SHP77 treated with DMSO at 0.1 percent for 48 hours (cell line): ENCODE results near the gene G6PD.
"Not testable (repeated sequence)": the region's sequence is repeated elsewhere in the genome, so short reads cannot be mapped to it uniquely, and the experiment has no call there.

ENCODE experiments used
- DNase-seq: peaks from one replicate; lab custom pipeline; 2025; lab: John Stamatoyannopoulos, UW

Gene G6PD

DNA sequence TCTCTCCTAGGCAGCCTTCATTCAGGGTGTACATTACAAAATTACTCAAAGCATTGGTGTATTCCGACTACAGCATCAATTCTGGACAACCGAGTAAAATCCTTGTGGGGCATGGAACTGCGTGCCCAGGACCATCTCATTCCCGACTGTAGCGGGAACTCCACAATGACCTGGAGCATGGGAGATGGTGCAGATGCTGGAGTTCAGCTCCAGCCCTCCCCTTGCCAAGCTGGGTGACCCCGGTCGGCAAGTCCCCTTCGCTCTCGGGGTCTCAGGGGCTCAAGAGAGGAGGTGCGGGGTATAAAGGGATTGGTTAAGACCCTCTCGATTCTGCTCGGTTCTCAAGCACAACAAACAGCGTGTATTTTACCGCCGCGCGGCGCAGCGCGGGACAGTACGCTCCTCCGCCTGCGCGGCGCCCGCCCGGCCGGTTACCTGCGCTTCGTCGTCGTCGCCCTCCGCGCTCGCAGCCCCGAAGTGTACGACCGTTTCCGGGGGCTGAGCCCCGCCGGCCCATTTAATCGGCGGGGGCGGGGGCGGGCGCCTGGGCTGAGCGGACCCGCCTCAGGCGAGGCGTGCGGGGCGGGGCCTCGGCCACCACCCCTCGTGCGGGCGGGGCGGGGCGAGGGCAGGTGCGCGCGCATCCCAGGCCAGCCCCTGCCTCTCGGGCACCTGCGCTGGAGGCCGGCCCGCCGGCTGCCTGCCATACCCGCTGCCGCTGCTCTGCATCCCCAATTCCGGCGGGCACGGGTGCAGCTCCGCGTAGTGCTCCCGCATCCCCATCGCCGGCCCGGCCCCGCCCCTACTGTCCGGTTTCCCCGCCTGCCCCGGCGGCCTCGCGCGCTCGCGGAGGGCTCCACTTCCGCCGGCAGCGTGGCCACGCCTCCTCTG lies at the start of gene G6PD:
TSS of gene G6PD (minus strand) at position 493 of the 891 bp plus-strand sequence. CDS start 691 bp downstream, outside the sequence.
- peak; percentile 4 for DNase-seq

DNA sequence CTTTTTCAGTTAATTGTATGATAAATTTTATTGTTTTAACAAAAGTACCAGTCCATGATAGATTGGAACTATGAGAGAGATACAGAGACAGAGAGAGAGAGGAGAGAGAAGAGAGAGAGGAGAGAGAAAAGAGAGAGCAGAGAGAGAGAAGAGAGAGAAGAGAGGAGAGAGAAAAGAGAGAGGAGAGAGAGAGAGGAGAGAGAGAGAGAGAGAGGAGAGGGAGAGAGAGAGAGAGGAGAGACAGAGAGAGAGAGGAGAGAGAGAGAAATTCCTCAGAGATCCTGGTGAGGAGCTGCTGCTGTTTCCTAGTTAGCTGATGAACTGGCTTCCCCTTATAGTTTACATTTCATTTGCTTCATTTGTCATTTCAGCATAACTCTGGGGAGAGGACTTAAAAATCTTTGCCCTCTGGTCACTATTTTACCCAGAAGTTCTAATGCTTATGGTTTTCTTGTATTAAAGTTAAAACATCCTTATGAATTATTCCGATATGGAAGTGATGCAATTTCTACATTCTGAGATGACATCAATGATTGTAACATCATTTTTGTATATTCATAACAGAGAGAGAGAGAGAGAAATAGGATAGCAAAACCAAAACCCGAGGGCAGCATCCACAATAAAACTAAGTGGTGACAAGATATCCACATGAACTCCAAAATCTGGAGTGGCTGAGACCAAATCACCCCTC lies 49.1 kb upstream of the G6PD start:
- no peak for DNase-seq

DNA sequence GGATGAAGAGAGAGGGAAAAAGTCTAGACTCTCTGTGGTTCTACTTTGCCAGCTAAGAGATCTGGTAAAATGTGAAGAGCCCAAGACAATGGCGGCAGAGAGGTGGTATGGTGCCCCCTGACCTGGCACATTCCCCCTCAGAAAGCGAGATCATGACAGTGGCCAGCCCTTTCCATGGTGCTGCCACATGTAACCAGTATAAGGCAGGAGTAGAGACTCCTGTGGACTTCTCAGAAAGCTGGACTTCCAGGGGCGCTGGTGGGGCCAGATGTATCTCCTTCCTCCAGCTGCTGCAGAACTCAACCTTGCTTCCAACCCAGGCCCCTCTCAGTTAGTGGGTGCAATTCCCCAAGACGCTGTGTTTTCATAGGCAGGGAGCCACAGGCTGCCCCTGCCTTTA lies 47.8 kb upstream of the G6PD start:
- no peak for DNase-seq

DNA sequence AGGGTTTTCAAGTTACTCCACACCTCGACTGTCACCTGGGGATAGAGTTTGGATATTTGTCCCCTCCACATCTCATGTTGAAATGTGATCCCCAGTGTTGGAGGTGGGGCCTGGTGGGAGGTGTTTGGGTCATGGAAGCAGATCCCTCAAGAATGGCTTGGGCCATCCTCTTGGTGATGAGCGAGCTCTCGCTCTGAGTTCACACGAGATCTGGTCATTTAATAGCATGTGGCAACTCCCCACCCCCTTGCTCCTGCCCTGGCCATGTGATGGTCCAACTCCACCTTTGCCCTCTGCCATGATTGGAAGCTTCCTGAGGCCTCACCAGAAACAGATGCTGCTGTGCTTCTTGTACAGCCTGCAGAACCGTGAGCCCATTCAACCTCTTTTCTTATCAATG lies 46.6 kb upstream of the G6PD start:
- no peak for DNase-seq

DNA sequence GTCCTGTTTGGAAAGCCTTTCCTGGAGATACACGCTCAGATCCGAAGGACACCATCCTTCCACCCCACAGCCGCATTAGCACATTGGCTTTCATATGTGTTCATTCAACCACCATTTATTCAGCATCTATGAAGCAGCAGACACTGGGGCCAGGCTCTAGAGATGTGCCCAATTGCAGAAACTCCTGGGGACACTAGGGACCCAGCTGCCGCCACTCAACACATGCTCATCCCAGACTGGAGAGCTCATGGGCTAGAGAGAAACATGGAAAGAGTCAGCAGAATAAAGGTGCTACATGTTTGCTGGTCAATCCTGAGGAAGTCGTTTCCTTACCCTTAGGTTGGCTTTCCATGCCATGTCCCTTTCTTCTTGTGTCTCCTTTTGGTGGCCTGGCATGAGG lies 45.9 kb upstream of the G6PD start:
- DNase-seq, result no peak

DNA sequence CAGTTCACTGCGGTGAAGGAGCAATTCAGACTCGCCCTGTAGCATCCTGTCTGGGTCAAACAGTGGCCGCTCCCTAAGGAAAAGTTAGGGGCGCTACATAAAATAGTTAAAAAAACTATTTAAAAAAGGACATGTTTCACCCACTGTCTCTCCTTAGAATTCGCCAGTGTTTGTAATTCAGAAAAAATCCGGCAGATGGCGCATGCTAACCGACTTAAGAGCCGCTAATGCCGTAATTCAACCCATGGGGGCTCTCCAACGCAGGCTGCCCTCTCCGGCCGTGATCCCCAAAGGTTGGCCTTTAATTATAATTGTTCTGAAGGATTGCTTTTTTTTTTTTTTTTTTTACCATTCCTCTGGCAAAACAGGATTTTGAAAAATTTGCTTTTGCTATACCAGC lies 43.8 kb upstream of the G6PD start:
- DNase-seq, result not testable (repeated sequence)

DNA sequence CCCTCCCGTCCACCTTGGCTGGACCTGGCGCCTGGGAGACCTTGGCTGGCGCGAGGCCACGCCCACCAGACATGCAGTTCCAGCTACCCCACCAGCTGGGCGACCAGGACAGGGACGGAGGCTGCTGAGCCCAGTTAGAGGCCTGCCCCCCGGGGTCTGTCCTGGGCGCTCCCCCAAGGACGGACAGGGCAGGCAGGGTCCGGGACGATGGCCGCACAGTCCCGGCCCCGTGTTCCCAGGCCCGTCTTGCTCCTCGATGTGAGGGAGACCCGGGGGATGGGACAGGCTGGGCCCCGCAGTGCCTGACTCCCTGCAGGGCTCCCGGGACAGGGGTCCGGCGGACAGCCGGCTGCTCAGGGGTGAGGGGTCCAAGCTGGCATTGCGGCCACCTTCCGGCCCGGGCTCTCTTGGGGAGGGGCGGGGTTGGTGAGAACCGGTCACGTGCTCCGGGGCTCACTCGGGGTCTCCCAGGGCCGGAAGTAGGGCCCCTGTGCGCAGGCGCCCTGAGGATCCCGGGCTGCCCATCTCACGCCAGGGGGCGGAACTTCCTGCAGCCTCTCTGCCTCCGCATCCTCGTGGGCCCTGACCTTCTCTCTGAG lies 38.0 kb upstream of the G6PD start, which contains the start of gene CTAG1A:
TSS of gene CTAG1A (plus strand) at position 549 of the 599 bp plus-strand sequence. CDS start 74 bp downstream, outside the sequence.
- DNase-seq, result not testable (repeated sequence)

DNA sequence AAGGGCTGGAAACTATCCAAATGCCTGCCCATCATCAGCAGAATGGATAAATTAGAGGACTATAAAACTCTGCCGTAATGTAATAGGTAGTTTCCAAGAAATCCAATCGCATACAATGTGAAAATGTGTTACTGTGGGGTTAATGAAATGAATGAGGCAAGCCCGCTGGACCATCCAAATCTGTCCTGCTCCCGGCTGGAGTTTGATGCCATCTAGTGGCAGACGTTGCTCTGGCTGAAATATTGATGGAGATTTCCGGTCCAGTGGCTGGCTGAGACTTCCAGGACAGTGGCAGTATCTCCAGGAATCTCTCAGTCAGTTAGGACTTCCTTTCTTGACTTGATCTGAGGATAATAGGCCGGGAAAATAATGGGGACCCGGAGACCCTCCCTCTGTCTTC lies 36.3 kb upstream of the G6PD start:
- not testable (repeated sequence) for DNase-seq

DNA sequence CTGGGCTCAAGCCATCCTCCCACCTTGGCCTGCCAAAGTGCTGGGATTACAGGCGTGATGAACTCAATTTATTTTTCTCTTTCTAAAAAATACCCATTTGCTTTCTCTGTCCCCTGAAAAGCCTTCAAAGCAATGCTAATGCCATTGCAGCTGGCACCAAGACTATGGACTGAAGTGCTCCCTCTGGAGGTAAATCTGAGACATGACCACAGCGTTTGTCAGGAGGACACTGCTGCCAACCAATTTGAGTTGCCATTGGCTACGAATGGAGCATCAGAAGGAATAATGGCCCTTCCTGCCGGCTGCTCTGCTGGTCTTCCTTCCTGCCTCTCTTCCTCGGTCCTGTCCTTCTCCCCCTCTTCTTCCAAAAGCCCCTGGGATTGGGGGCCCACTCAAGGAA lies 28.4 kb upstream of the G6PD start:
- not testable (repeated sequence) for DNase-seq

DNA sequence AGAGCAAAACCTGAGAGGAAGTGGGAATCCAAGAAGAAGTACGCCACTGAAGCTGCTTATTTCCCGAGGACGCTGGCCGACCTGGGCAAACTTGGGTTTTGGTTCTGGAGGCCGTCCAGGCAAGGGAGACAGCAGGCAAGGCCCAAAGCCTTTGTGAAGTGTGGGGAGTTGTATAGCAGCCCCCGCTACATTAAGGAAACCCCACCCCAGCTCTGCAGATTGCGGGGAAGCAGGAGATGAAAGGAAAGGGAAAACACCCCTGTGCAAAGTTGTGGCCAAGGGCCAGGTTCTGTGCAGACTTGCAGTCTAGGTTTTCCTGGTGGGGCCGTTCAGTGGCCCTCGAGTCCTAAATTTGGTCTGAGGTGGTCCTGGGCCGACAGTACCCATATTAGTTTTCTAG lies 26.4 kb upstream of the G6PD start:
- DNase-seq, result not testable (repeated sequence)

DNA sequence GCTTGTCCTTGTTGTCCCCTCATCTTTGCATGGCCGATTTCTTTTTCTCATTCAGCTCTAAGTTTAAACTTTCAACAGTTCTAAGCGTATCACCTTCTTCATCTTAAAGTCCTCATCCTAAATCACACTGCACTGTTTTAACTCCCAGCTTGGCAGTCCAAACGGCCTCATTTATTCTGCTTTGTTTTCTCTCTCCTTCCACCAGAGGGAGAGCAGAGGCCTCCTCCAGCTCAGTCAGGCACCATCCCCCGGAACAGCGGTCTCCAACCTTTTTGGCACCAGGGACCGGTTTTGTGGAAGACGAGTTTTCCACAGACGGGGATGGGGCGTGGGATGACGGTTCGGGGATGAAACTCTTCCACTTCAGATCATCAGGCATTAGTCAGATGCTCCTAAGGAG lies 23.7 kb upstream of the G6PD start:
- not testable (repeated sequence) for DNase-seq

DNA sequence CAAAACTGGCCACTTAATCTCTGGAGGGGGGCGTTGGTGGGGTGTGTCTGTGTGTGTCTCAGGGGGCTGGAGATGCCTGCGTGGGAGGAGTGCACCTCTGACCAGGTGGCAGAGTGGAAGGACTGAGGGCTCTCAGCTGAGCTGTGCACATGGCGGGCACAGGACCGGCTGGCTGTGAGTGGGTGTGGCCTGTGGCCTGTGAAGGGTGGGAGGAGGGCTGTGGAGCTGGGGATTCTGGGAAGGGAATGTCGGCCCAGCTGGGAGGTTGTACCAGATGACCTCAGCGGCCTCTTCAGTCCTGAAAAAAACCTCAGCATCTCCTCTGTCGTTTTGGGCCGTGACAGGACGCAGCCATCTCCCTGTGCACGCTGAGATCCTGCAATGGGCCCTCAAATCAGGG lies 15.6 kb upstream of the G6PD start:
- DNase-seq, result not testable (repeated sequence)

DNA sequence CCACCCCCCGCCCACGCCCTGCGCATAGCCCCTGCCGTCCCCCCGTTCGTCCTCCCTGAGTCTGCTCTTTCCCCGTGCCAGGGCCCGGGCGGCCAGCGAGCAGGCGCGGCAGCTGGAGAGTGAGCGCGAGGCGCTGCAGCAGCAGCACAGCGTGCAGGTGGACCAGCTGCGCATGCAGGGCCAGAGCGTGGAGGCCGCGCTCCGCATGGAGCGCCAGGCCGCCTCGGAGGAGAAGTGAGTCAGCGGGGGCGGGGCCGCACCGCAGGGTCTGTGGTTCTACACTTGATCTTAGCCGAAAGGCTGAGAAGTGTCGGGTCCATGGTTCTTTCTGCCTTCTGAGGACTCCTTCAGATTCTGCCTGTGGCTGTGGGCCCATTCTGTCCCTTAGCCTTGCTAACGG lies 13.7 kb upstream of the G6PD start:
- DNase-seq, result not testable (repeated sequence)

DNA sequence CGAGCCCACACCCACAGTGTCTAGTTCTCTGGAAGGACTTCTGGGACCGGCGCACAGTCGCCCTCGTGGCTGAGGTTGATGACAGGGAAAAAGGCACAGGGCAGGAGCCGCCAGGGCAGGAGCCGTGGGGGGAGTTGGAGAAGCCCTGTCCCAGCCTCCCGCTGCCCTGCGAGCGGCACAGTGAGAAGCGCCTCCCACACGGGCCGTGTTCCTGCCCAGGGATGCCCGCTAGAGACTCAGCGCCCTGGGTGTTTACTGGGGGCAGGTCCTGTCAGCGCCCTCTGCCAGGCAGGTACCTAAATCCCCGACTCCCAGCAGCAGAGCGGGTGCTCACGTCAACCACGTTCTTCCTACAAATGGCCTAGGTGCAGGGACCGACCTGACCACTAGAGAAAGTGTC lies 12.2 kb upstream of the G6PD start:
- DNase-seq, result not testable (repeated sequence)

DNA sequence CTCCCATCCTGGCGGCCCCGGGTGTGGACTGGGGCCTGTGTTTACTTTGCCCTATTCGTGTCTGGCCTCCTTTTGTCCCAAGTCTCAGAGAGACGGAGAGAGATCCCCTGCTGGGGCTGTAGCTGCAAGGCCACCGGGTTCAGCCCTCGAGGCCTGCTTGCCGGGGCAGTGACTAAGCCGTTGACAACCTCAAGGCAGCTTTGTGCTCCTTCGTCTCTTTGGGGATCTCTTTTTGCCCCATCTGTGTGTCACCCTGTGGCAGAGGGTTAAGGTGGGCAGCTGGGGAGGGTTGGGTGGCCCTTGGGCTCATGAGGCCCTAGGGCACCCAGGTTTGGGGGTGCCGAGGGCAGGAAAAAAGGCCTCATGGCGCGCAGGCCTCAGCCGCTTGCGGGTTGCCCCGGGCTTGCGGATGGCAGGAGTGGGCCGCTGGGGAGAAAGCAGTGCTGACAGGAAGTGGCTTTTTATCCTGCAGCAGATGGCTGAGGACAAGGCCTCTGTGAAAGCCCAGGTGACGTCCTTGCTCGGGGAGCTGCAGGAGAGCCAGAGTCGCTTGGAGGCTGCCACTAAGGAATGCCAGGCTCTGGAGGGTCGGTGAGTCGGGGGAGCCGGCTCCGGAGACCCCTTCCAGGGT lies 11.5 kb upstream of the G6PD start:
- not testable (repeated sequence) for DNase-seq

DNA sequence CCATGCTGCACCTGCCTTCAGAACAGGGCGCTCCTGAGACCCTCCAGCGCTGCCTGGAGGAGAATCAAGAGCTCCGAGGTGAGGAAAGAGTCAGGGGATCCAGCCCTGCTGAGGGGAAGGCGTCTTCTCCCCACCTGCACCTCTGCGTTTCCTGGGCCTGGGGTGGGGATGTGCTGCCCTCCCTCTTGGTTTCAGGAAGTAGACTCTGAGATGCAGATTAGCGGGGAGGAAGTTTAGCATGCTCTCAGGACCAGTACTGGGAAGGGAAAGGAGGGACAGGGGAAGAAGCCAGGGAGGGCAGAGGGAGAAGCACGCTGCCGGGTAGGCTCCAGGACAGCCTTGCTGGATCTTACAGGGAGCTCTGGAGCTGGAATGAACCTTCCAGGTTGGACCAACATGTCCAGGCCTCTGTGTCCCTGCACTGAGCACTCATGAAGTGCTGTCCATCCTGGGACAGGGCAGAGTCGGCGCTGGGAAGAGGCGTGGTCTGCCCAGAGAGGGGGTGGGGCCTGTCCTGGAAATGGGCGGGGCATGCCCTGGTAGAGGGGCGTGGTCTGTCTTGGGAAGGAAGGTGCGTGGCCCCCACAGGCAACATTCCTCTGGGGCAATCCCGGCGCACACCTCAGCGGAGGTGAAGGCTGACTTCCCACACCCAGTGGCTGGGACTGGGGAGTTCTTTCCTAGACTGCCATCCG lies 5.6 kb upstream of the G6PD start:
- DNase-seq, result not testable (repeated sequence)

DNA sequence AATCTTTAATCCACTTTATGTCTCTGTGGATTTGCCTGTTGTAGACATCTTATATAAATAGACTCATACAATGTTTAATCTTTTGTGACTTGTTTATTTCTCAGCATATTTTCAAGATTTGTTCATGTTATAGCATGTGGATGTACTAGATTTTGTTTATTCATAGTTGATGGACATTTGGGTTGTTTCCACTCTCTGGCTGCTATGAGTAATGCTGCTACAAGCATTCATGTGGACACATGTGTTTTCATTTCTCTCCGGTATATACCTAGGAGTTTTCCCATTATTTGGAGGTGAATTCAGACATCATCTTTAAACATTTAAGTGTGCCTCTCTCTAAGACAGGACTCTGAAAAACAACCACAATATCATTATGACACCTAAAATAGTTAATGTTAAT lies 3.1 kb upstream of the G6PD start:
- DNase-seq, result no peak

DNA sequence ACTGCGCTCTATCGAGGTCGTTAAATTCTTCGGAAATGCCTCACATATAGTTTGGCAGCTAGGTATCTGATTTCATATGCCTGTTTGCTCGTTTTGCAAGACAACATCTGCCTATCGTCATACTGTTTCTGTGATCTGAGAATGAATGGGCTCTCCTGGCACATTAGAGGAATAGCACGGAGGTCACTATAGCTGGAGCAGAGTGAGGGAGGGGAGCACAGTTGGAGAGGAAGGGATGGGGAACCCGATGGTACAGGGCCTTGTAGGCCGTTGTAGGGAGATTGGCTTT lies 1.3 kb upstream of the G6PD start:
- no peak for DNase-seq

DNA sequence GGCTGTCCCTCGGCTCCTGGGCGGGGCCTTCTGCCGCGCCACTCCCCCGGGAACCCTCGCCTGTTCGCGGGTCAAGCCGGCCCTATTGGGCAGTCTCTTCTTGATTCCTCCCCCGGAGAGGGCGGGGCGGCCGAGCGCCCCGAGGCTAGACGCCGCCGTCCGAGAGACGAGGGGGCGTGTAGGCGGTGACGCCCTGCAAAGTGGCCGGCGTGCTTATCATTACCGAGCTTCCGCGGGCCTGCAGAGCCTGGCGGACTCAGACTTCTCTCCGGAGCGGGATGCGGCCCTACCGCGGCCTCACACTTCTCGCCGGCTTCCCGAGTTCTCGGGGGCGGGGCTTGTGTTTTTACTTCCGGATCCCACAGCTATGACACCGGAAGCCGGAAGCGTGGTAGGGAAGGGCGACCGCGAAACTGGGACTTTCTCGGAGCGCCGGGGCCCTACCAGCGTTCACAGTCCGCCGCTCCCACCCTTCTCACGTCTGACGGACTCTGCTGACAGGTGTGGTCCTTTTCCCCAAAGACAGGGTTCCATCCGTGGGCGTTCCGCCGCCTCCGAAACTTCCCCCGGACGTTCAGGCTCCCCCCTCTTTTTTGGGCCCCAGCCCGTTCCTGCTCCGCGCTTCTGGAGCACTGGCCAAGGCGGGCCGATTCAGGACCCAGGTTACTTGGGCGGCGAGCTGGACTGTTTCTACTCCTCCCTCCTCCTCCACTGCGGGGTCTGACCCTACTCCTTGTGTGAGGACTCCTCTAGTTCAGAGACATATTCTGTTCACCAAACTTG lies 790 bp upstream of the G6PD start, which contains the start of gene IKBKG:
TSS of gene IKBKG (plus strand) at position 376 of the 783 bp plus-strand sequence. CDS start 4,383 bp downstream, outside the sequence.
- DNase-seq, result peak; percentile 29

DNA sequence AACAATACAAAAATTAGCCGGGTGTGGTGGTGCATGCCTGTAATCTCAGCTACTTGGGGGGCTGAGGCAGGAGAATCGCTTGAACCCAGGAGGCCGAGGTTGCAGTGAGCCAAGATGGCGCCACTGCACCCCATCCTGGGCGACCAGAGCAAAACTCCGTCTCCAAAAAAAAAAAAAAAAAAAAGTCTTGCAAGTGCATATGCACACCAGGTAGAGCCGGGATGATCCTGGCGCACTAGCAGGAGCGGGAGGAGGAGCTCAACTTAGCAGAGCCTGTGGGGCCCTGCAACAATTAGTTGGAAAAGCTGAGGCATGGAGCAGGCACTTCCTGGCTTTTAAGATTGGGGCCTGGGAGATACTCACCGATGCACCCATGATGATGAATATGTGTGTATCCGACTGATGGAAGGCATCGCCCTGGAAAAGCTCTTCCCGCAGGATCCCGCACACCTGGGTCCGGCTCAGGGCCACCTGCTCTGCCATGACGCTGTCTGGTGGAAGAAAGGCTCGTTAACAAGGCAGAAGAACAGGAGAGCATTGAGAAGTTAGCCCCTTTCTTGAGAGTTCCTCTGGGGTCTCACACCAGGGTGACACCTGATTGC lies 872 bp downstream of the G6PD start:
- DNase-seq, result no peak
